ENCODE results near the gene ACTA2.

ACTA2 gene

GRCh38 chr10:88888810-88889445, 63.6 kb downstream of the ACTA2 start:
- no peak for DNase-seq

DNA sequence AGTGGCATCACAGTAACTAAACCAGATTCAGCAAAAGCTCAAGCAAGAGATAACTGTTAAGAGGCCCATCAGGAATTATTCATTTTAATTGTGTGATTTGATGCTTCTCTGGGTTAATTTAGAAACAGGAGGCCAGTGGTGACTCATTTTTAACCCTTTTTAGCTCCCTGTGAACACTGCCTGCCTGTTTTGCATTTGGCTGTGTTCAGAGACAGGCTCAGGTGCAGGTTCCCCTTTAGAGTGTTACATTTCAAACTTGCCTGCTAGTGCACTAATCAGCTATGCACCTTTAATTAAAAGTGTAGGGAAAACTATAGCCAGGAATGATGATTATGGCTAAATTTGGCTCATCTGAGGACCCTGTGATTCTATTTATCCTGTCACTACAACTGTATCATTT, 66.0 kb downstream of the ACTA2 start:
- no peak for DNase-seq

Measured in stimulated activated naive CD4-positive, alpha-beta T cell treated with Interleukin-2 at 50 U/mL for 16 hours (primary cell).